ENCODE data around the gene PSPH. TPM values are rescaled to one million over a fixed set of nuclear protein-coding genes. Genes with fewer than 3 reads are reported as not detected.
"Not testable (repeated sequence)": the region's sequence is repeated elsewhere in the genome, so short reads cannot be mapped to it uniquely, and the experiment has no call there.

PSPH gene
- total RNA-seq, 1 donor, result 49.9 TPM

- H3K4me2 ChIP-seq (ENCODE audit: insufficient read depth, low read length), result no peak overlapping the region
- no peak overlapping the region for H3K27ac ChIP-seq (ENCODE audit: low read depth, low read length)
- H2AFZ ChIP-seq (ENCODE audit: low read length), result no peak overlapping the region
- H3K9me3 ChIP-seq (ENCODE audit: low read depth, low read length), result no peaks in the 10 kb centered on the region
- no peaks in the 10 kb centered on the region for H4K20me1 ChIP-seq (ENCODE audit: insufficient read depth, low read length)
- no peak overlapping the region for H3K4me3 ChIP-seq (ENCODE audit: insufficient read depth, low read length)
- peaks cover 21% of the 10 kb centered on the region for H3K36me3 ChIP-seq (ENCODE audit: insufficient read depth, low read length)
- no peaks in the 10 kb centered on the region for H3K27me3 ChIP-seq (ENCODE audit: insufficient read depth, low read length)
- H3K79me2 ChIP-seq (ENCODE audit: insufficient read depth, low read length), result no peaks in the 10 kb centered on the region
- no peak for TF ChIP-seq CTCF (IDR thresholded peaks at IDR 0.05; ENCODE audit: extremely low read depth, low read depth, low read length)
- H3K4me1 ChIP-seq (ENCODE audit: insufficient read depth, low read length), result no peaks in the 10 kb centered on the region
- no peak for DNase-seq (ENCODE audit: insufficient read length, low spot score, missing footprints)
Observed at GRCh38 chr7:56019501-56019900, 31.7 kb downstream of the PSPH start.

DNA sequence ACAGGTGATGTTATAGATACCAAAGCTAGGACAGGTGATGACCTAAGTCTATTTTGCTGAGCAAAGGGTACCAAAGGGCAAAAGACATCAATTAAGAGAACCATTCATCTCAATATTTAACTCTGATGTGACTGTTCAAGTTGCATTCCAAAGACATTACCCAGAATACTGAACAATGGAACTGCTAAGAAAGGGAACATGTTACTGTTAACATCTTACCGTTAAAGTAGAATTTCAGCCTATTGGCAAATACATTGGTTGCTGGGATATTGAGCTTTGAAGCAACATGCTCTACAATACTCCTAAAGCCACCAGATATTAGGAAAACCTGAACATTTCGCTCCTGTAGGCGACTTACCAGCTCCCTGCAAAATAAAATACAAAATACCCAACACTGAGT, 34.2 kb downstream of the PSPH start:
- not testable (repeated sequence) for H3K4me3 ChIP-seq (ENCODE audit: insufficient read depth, low read length); H3K27ac ChIP-seq (ENCODE audit: low read depth, low read length); H4K20me1 ChIP-seq (ENCODE audit: insufficient read depth, low read length); H3K79me2 ChIP-seq (ENCODE audit: insufficient read depth, low read length); H3K9me3 ChIP-seq (ENCODE audit: low read depth, low read length); H3K4me2 ChIP-seq (ENCODE audit: insufficient read depth, low read length); H3K4me1 ChIP-seq (ENCODE audit: insufficient read depth, low read length); H2AFZ ChIP-seq (ENCODE audit: low read length); H3K27me3 ChIP-seq (ENCODE audit: insufficient read depth, low read length); DNase-seq (ENCODE audit: insufficient read length, low spot score, missing footprints)
- H3K36me3 ChIP-seq (ENCODE audit: insufficient read depth, low read length), result peaks cover 24% of the 10 kb centered on the region

DNA sequence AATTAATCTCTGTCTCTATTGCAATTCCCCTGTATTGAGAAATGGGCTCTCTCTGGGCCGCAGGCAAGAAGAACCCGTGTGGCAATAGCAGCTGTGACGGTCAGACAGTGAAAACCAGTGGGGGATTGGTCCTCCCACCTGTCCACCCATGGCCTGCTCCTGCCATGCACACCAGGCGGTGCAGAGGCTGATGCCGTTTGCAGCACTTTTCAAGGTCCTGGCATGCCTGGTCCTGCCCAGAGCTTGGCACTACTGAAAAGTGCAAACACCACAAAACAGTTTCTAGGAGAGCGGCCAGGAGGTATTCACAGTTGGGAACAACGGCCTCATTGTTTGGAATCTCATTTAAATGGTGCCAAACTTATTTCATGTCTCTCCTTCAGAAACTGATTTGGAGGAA, 41.5 kb downstream of the PSPH start:
- Histone ChIP-seq H3K4me3 (ENCODE audit: insufficient read depth, low read length) (no peak overlapping the region), H4K20me1 (ENCODE audit: insufficient read depth, low read length) (no peaks in the 10 kb centered on the region), H3K4me1 (ENCODE audit: insufficient read depth, low read length) (peaks cover 5% of the 10 kb centered on the region), H3K36me3 (ENCODE audit: insufficient read depth, low read length) (peaks cover 8% of the 10 kb centered on the region), H3K27me3 (ENCODE audit: insufficient read depth, low read length) (no peaks in the 10 kb centered on the region), H2AFZ (ENCODE audit: low read length) (no peak overlapping the region), H3K9me3 (ENCODE audit: low read depth, low read length) (no peaks in the 10 kb centered on the region), H3K27ac (ENCODE audit: low read depth, low read length) (no peak overlapping the region), H3K79me2 (ENCODE audit: insufficient read depth, low read length) (no peaks in the 10 kb centered on the region), H3K4me2 (ENCODE audit: insufficient read depth, low read length) (no peak overlapping the region)
- DNase-seq (ENCODE audit: insufficient read length, low spot score, missing footprints), result no peak
- TF ChIP-seq CTCF (IDR thresholded peaks at IDR 0.05; ENCODE audit: extremely low read depth, low read depth, low read length), result no peak

- Histone ChIP-seq H3K9me3 (ENCODE audit: low read depth, low read length) (no peaks in the 10 kb centered on the region), H3K27me3 (ENCODE audit: insufficient read depth, low read length) (no peaks in the 10 kb centered on the region), H3K36me3 (ENCODE audit: insufficient read depth, low read length) (peaks cover 4% of the 10 kb centered on the region), H4K20me1 (ENCODE audit: insufficient read depth, low read length) (no peaks in the 10 kb centered on the region), H3K4me3 (ENCODE audit: insufficient read depth, low read length) (no peak overlapping the region), H3K4me2 (ENCODE audit: insufficient read depth, low read length) (no peak overlapping the region), H3K79me2 (ENCODE audit: insufficient read depth, low read length) (no peaks in the 10 kb centered on the region), H3K4me1 (ENCODE audit: insufficient read depth, low read length) (peaks cover 5% of the 10 kb centered on the region), H3K27ac (ENCODE audit: low read depth, low read length) (no peak overlapping the region), H2AFZ (ENCODE audit: low read length) (no peak overlapping the region)
- no peak for DNase-seq (ENCODE audit: insufficient read length, low spot score, missing footprints)
- no peak for TF ChIP-seq CTCF (IDR thresholded peaks at IDR 0.05; ENCODE audit: extremely low read depth, low read depth, low read length)
Observed at GRCh38 chr7:56007891-56008290, 43.4 kb downstream of the PSPH start.
